Ascending aorta (tissue), 2 donors: ENCODE results near the gene FKBP1A. TPM values are rescaled to one million over a fixed set of nuclear protein-coding genes. Genes with fewer than 3 reads are reported as not detected.
A peak's percentile ranks its signal among the peaks of the same experiment; 100 is the strongest.

Source experiments
- DNase-seq, 2 donors: peaks; one replicate each; pipeline ENCODE4 v3.0.0-alpha.2; 2019; ENCODE audit warnings: low spot score in 2 of 2
- H3K27ac ChIP-seq, 2 donors: fragments of 200-600 bp; sonication (generic); one replicate each; pipeline ENCODE4 v1.5.1; 2016 to 2017; ENCODE audit warnings: mild to moderate bottlenecking in 1 of 2
- H3K27me3 ChIP-seq: fragments of 200-600 bp; sonication (generic); one replicate; pipeline ENCODE4 v1.5.1; 2017
- H3K36me3 ChIP-seq, 2 donors: fragments of 200-600 bp; sonication (generic); one replicate each; pipeline ENCODE4 v1.5.1; 2016
- H3K4me1 ChIP-seq, 2 donors: fragments of 200-600 bp; sonication (generic); one replicate each; pipeline ENCODE4 v1.5.1; 2016 to 2017; ENCODE audit warnings: mild to moderate bottlenecking in 1 of 2
- H3K4me3 ChIP-seq, 2 donors: fragments of 200-600 bp; sonication (generic); one replicate each; pipeline ENCODE4 v1.5.1; 2016 to 2017; ENCODE audit warnings: mild to moderate bottlenecking in 1 of 2
- H3K9me3 ChIP-seq, 2 donors: fragments of 200-600 bp; sonication (generic); one replicate each; pipeline ENCODE4 v1.5.1; 2016
- intact Hi-C: fragments of 100-400 bp; cut with DNase I; formaldehyde crosslinking; loops from one replicate; pipeline ENCODE4 v1.15.1; 2023
- total RNA-seq: library from RNA; depleted of rRNA; stranded (reverse); fragments of >200 nt; gene quantifications from one replicate; pipeline ENCODE4 v1.1.0, GENCODE V29; 2016
- TF ChIP-seq, protein P1 (sequence below), 3 experiments: fragments of 200-600 bp in 2 of 3; fragments of 450-650 bp in 1 of 3; sonication (generic) in 2 of 3; IDR thresholded peaks; one replicate each; pipeline ENCODE4 v1.5.1; 2016 to 2019; ENCODE audit warnings: antibody characterized with exemption in 3 of 3, mild to moderate bottlenecking in 1 of 3, moderate library complexity in 1 of 3

Gene FKBP1A
- total RNA-seq, result 202 TPM

DNA sequence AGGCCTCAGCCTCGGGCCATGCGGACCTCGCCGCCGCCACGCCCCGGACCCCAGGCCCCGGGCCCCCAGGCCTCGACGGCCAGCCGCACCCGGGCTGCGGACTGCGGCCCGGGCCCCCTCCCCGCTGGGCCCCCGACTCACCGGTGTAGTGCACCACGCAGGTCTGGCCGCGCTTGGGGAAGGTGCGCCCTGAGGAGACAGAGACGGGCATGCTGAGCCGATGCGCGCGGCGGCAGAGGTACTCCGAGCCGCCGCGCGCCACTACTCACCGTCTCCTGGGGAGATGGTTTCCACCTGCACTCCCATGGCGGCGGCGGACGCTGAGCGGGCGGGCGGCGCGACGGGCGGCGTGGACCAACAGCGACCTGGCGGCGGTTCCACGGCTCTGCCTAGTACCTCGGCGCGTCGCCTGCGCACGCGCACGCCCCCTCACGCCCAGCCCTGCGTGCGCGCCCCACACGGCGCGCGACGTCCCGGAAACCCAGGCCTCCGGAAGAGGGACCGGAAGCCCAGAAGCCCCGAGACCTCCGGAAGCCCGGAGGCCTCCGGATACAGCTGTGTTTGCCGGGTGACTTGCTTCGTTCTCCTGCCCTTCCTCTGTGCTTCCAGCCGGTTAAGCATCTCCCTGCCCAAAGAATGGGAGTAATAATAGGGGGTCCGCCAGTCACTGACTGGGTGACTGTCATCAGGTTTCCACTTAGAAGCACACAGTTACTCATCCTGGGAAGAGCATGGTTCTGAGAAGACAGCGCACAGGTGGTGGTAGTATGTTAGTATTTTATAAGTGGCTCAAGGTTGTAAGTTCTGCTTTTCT is at the start of gene FKBP1A:
Gene FKBP1A (minus strand): TSS at position 362 of the 814 bp plus-strand sequence. CDS start 56 bp downstream, at position 306.
- H3K4me1 ChIP-seq, result peaks cover 13 to 41% of the 10 kb centered on the region in 2 donors
- no peaks in the 10 kb centered on the region for H3K9me3 ChIP-seq
- peak; percentile 51 to 94 for DNase-seq
- H3K36me3 ChIP-seq, result no peaks in the 10 kb centered on the region
- intact Hi-C loops, result loop anchor here (1.0 to 10.0 kb wide), 7 partner anchors 68 to 1068 kb away; partner anchors contain the start of genes NSFL1C, PSMF1, SNPH and SOX12
- peak within 1 kb of the TSS; percentile 80 to 92 for H3K4me3 ChIP-seq
- H3K27me3 ChIP-seq, result no peaks in the 10 kb centered on the region
- peak within 1 kb of the TSS; percentile 84 to 86 for H3K27ac ChIP-seq
- TF ChIP-seq, protein P1, sequence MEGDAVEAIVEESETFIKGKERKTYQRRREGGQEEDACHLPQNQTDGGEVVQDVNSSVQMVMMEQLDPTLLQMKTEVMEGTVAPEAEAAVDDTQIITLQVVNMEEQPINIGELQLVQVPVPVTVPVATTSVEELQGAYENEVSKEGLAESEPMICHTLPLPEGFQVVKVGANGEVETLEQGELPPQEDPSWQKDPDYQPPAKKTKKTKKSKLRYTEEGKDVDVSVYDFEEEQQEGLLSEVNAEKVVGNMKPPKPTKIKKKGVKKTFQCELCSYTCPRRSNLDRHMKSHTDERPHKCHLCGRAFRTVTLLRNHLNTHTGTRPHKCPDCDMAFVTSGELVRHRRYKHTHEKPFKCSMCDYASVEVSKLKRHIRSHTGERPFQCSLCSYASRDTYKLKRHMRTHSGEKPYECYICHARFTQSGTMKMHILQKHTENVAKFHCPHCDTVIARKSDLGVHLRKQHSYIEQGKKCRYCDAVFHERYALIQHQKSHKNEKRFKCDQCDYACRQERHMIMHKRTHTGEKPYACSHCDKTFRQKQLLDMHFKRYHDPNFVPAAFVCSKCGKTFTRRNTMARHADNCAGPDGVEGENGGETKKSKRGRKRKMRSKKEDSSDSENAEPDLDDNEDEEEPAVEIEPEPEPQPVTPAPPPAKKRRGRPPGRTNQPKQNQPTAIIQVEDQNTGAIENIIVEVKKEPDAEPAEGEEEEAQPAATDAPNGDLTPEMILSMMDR (IDR thresholded peaks at IDR 0.05), result peak in 2 of 3 experiments; percentile 13 to 19

DNA sequence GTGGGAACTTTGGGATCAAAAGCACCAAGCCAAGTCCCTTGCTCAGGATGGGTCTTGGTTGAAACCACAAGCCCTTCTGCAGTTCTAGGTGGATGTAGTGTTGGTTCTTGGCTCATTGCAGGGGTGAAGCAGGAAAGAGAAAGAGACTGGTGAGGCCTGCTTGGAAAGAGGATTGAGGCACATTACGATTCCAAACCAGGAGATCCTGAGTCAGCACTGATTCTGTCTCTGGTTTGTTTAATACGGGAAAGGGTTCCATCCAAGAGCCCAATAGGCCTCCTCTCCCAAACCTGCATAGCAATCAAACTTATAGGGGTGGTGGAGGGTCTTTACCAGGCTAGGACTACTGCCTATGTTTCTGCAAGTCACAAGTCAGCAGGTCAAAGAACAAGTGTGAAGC is 49.5 kb upstream of the FKBP1A start:
- Histone ChIP-seq H3K27me3 (no peaks in the 10 kb centered on the region), H3K36me3 (peaks cover 51 to 68% of the 10 kb centered on the region in 2 donors), H3K27ac (no peak overlapping the region), H3K4me3 (no peak overlapping the region), H3K9me3 (no peaks in the 10 kb centered on the region), H3K4me1 (no peaks in the 10 kb centered on the region)
- intact Hi-C loops, result no loop called here
- DNase-seq, result no peak
- TF ChIP-seq, protein P1 (IDR thresholded peaks at IDR 0.05), result no peak

DNA sequence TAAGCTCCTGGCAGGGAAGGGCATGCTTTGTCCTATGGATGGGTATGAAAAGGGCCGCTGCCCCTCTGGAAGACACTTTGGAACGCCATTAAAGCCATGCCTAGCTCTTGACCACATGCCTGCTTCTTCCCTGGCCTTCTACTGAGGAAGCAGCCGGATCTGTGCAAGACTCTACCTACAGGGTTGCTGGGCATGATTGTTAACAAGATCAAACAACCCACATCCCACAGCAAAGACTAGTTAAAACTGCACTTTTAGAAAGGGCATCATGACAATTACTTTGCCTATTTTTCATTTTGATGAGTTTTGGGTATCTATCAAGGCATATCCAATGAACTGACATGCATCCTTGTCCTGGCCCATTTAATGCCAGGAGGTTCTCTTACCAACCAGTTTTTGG is 48.3 kb upstream of the FKBP1A start:
- intact Hi-C loops, result no loop called here
- Histone ChIP-seq H3K4me1 (no peaks in the 10 kb centered on the region), H3K36me3 (peaks cover 40 to 56% of the 10 kb centered on the region in 2 donors), H3K27me3 (no peaks in the 10 kb centered on the region), H3K27ac (no peak overlapping the region), H3K9me3 (no peaks in the 10 kb centered on the region), H3K4me3 (no peak overlapping the region)
- TF ChIP-seq, protein P1 (IDR thresholded peaks at IDR 0.05), result no peak
- no peak for DNase-seq

DNA sequence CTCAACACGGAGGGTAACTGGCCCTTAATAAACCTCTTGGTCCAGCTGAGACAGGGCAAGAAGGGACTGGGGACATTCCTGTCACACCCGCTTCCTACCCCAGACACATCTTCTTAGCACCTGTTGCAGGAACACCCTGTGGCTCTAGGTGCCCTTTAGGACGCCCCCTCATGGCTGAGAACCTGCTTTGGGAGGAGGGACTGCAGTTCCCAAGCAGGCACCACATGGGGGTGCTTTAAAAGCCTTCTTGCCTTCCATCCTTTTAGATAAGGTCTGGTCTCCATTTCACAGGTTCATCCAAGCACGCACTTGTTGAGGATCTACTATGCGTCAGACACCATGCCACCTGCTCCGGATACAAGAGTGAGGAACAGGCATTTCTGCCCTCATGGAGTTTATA is 47.2 kb upstream of the FKBP1A start:
- Histone ChIP-seq H3K27me3 (no peaks in the 10 kb centered on the region), H3K27ac (no peak overlapping the region), H3K36me3 (peaks cover 30 to 45% of the 10 kb centered on the region in 2 donors), H3K4me3 (no peak overlapping the region), H3K9me3 (no peaks in the 10 kb centered on the region), H3K4me1 (no peaks in the 10 kb centered on the region)
- intact Hi-C loops, result no loop called here
- no peak for DNase-seq
- TF ChIP-seq, protein P1 (IDR thresholded peaks at IDR 0.05), result no peak

DNA sequence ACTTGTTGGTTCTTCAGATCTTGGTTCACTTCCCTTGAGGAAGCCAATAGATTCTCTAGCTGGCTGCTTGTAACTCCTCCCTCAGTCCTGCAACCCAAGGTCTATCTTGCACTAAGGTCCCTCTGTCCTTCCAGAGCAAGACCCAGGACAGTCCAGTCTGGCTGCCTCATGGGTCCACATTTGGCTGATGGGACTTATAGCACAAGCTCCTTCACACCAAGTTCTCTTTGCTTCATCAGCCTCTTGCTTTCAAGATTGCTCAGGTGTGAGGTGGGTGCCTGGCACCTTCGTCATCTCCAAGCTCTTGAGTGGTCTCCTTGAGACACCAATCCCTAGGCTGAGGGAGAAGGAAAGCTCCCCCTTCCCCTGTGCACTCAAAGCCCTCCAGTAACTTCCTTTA is 45.5 kb upstream of the FKBP1A start:
- H3K27ac ChIP-seq, result no peak overlapping the region
- H3K36me3 ChIP-seq, result peaks cover 17 to 28% of the 10 kb centered on the region in 2 donors
- H3K4me3 ChIP-seq, result no peak overlapping the region
- H3K9me3 ChIP-seq, result no peaks in the 10 kb centered on the region
- DNase-seq, result no peak
- no peaks in the 10 kb centered on the region for H3K27me3 ChIP-seq
- no peaks in the 10 kb centered on the region for H3K4me1 ChIP-seq
- TF ChIP-seq, protein P1 (IDR thresholded peaks at IDR 0.05), result no peak
- intact Hi-C loops, result no loop called here
